H9 (cell line): ENCODE measurements around the gene KIF5A. TPM values are rescaled to one million over a fixed set of nuclear protein-coding genes. Genes with fewer than 3 reads are reported as not detected.
"Not testable (repeated sequence)": the region's sequence is repeated elsewhere in the genome, so short reads cannot be mapped to it uniquely, and the experiment has no call there.

Experiments used
- DNase-seq: peaks from one replicate; pipeline ENCODE4 v3.0.0-alpha.2; 2017
- H2AFZ ChIP-seq: one replicate; pipeline ENCODE4 v1.6.1; 2013; ENCODE audit warnings: mild to moderate bottlenecking, low read length, control low read depth, moderate library complexity
- H2AK5ac ChIP-seq: 2 replicates; pipeline ENCODE4 v1.6.1; 2013; ENCODE audit warnings: low read length, control low read depth, mixed read lengths; ENCODE audit not compliant: insufficient read length
- H2BK120ac ChIP-seq: one replicate; pipeline ENCODE4 v1.6.1; 2013; ENCODE audit warnings: low read depth, mild to moderate bottlenecking, low read length, control low read depth, inconsistent platforms; ENCODE audit not compliant: poor library complexity, severe bottlenecking
- H2BK12ac ChIP-seq: 2 replicates; pipeline ENCODE4 v1.6.1; 2013; ENCODE audit warnings: low read length, control low read depth, mixed read lengths, low read depth; ENCODE audit not compliant: insufficient read length
- H2BK15ac ChIP-seq: 2 replicates; pipeline ENCODE4 v1.6.1; 2013; ENCODE audit warnings: low read depth, low read length, control low read depth
- H2BK20ac ChIP-seq: one replicate; pipeline ENCODE4 v1.6.1; 2013; ENCODE audit warnings: low read depth, mild to moderate bottlenecking, low read length, control low read depth, inconsistent platforms; ENCODE audit not compliant: poor library complexity, severe bottlenecking
- H2BK5ac ChIP-seq: 2 replicates; pipeline ENCODE4 v1.6.1; 2013; ENCODE audit warnings: low read length, control low read depth, mixed read lengths; ENCODE audit not compliant: insufficient read length
- H3K14ac ChIP-seq: 2 replicates; pipeline ENCODE4 v1.6.1; 2013; ENCODE audit warnings: low read length, control low read depth; ENCODE audit not compliant: insufficient read depth
- H3K18ac ChIP-seq: 2 replicates; pipeline ENCODE4 v1.6.1; 2013; ENCODE audit warnings: low read depth, mild to moderate bottlenecking, mixed read lengths, low read length, control low read depth; ENCODE audit not compliant: insufficient read length
- H3K23ac ChIP-seq: 2 replicates; pipeline ENCODE4 v1.6.1; 2013; ENCODE audit warnings: low read length, control low read depth, mixed read lengths, low read depth; ENCODE audit not compliant: insufficient read length
- H3K23me2 ChIP-seq: 2 replicates; pipeline ENCODE4 v1.6.1; 2013; ENCODE audit warnings: low read depth, mild to moderate bottlenecking, mixed read lengths, low read length, control low read depth; ENCODE audit not compliant: insufficient read length, poor library complexity, severe bottlenecking
- H3K27ac ChIP-seq: 2 replicates; pipeline ENCODE4 v1.5.1; 2013; ENCODE audit warnings: low read length, control low read depth, mixed read lengths, low read depth; ENCODE audit not compliant: insufficient read length
- H3K27me3 ChIP-seq: 2 replicates; pipeline ENCODE4 v1.6.1; 2013; ENCODE audit warnings: low read length, control low read depth, inconsistent platforms; ENCODE audit not compliant: insufficient read depth
- H3K4ac ChIP-seq: 2 replicates; pipeline ENCODE4 v1.6.1; 2013; ENCODE audit warnings: low read depth, mild to moderate bottlenecking, control low read depth, inconsistent platforms, low read length, moderate library complexity
- H3K4me1 ChIP-seq: 2 replicates; pipeline ENCODE4 v1.6.1; 2013; ENCODE audit warnings: low read length, control low read depth, inconsistent platforms; ENCODE audit not compliant: insufficient read depth
- H3K4me2 ChIP-seq: 2 replicates; pipeline ENCODE4 v1.6.1; 2013; ENCODE audit warnings: low read length, control low read depth, mixed read lengths; ENCODE audit not compliant: insufficient read length, insufficient read depth
- H3K56ac ChIP-seq: 2 replicates; pipeline ENCODE4 v1.6.1; 2013; ENCODE audit warnings: low read depth, mild to moderate bottlenecking, mixed read lengths, low read length, control low read depth; ENCODE audit not compliant: insufficient read length
- H3K79me1 ChIP-seq: 2 replicates; pipeline ENCODE4 v1.6.1; 2013; ENCODE audit warnings: low read depth, mild to moderate bottlenecking, moderate library complexity, low read length, control low read depth, inconsistent platforms; ENCODE audit not compliant: insufficient read depth, poor library complexity, severe bottlenecking
- H3K79me2 ChIP-seq: 2 replicates; pipeline ENCODE4 v1.6.1; 2013; ENCODE audit warnings: low read length, control low read depth, inconsistent platforms; ENCODE audit not compliant: insufficient read depth
- H3K9ac ChIP-seq: 2 replicates; pipeline ENCODE4 v1.6.1; 2013; ENCODE audit warnings: low read length, control low read depth, mixed read lengths; ENCODE audit not compliant: insufficient read length; ENCODE audit errors: extremely low read depth
- H3K9me3 ChIP-seq: one replicate; pipeline ENCODE4 v1.6.1; 2013; ENCODE audit warnings: low read depth, low read length, inconsistent platforms; ENCODE audit not compliant: control insufficient read depth
- H3T11ph ChIP-seq: one replicate; pipeline ENCODE4 v1.6.1; 2013; ENCODE audit warnings: mild to moderate bottlenecking, low read length, control low read depth, inconsistent platforms
- H4K20me1 ChIP-seq: one replicate; pipeline ENCODE4 v1.6.1; 2013; ENCODE audit not compliant: control insufficient read depth, insufficient read length, insufficient read depth
- H4K5ac ChIP-seq: 2 replicates; pipeline ENCODE4 v1.6.1; 2013; ENCODE audit warnings: low read depth, mild to moderate bottlenecking, mixed read lengths, low read length, control low read depth; ENCODE audit not compliant: insufficient read length
- H4K8ac ChIP-seq: replicated peaks from 2 replicates; pipeline ENCODE4 v1.6.1; 2013; ENCODE audit warnings: low read length, control low read depth, mixed read lengths, low read depth; ENCODE audit not compliant: insufficient read length
- H4K91ac ChIP-seq: 2 replicates; pipeline ENCODE4 v1.6.1; 2013; ENCODE audit warnings: low read depth, mild to moderate bottlenecking, moderate library complexity, mixed read lengths, low read length, control low read depth; ENCODE audit not compliant: insufficient read length
- H3K27ac Mint-ChIP-seq, 3 experiments: 2 replicates in 2 of 3; 3 replicates in 1 of 3; pipeline ENCODE4 v1.8.0; 2020 to 2021; ENCODE audit warnings: mixed read lengths in 3 of 3, mild to moderate bottlenecking in 1 of 3, moderate library complexity in 1 of 3
- H3K27me3 Mint-ChIP-seq: 2 replicates; pipeline ENCODE4 v1.8.0; 2021; ENCODE audit warnings: low read depth, mild to moderate bottlenecking, moderate library complexity, mixed read lengths
- H3K36me3 Mint-ChIP-seq, 3 experiments: 2 replicates in 2 of 3; 3 replicates in 1 of 3; pipeline ENCODE4 v1.8.0; 2020 to 2021; ENCODE audit warnings: low read depth in 3 of 3, mixed read lengths in 3 of 3; ENCODE audit not compliant: insufficient read depth in 1 of 3
- H3K4me1 Mint-ChIP-seq, 2 experiments: 2 replicates each; pipeline ENCODE4 v1.8.0; 2020; ENCODE audit warnings: mixed read lengths in 2 of 2
- H3K4me3 Mint-ChIP-seq, 2 experiments: 2 replicates in 1 of 2; 3 replicates in 1 of 2; pipeline ENCODE4 v1.8.0; 2020 to 2021; ENCODE audit warnings: mild to moderate bottlenecking in 2 of 2, mixed read lengths in 2 of 2, moderate library complexity in 1 of 2
- H3K9me3 Mint-ChIP-seq, 2 experiments: 2 replicates in 1 of 2; 3 replicates in 1 of 2; pipeline ENCODE4 v1.8.0; 2020; ENCODE audit warnings: mild to moderate bottlenecking in 2 of 2, mixed read lengths in 2 of 2, moderate library complexity in 1 of 2
- WGBS: extraction: QIAGEN DNeasy Blood & Tissue Kit; methylation state at CpG from one replicate; pipeline ENCODE4 v1.1.7; 2013; ENCODE audit warnings: missing lambda C conversion rate, low lambda C conversion rate, mixed read lengths; ENCODE audit not compliant: insufficient read length; ENCODE audit errors: extremely low coverage; 5-methylcytosine and 5-hydroxymethylcytosine counted together
- total RNA-seq: library from RNA; stranded (reverse); gene quantifications from 2 replicates; pipeline ENCODE4 v1.2.1, GENCODE V29; 2021

The KIF5A gene
- total RNA-seq, 1 experiment from 2014 or later = 18.5 TPM

GRCh38 chr12:57514246-57514645 is 35.6 kb upstream of the KIF5A start:
- Mint-ChIP-seq H3K36me3 (peaks cover 74 to 94% (median 82%) of the 10 kb centered on the region in 3 experiments), H3K27ac (peak overlapping the region in 2 of 3 experiments; percentile 10 to 31; a peak in 1 of 7 replicates), H3K4me1 (peaks cover 10 to 14% of the 10 kb centered on the region in 2 experiments)
- H3K4me3 Mint-ChIP-seq, H3K9me3 ChIP-seq, H3K27ac ChIP-seq, H3T11ph ChIP-seq, H2BK120ac ChIP-seq, H3K79me2 ChIP-seq, H3K27me3 Mint-ChIP-seq, H4K20me1 ChIP-seq, H2BK20ac ChIP-seq, H3K9ac ChIP-seq, H2AFZ ChIP-seq, H4K8ac ChIP-seq, H2BK15ac ChIP-seq, H3K27me3 ChIP-seq, H3K14ac ChIP-seq, H3K4me2 ChIP-seq, H3K4ac ChIP-seq, H2BK5ac ChIP-seq, H3K79me1 ChIP-seq, H2AK5ac ChIP-seq, H2BK12ac ChIP-seq, H3K23ac ChIP-seq, H3K23me2 ChIP-seq, H4K91ac ChIP-seq, H3K56ac ChIP-seq, H3K18ac ChIP-seq, H3K4me1 ChIP-seq, H3K9me3 Mint-ChIP-seq, DNase-seq, H4K5ac ChIP-seq: not testable (repeated sequence)
- WGBS = no CpG with 5 or more reads among the region's 9 CpGs
